ENCODE data around the gene AADACL2.

AADACL2 gene

GRCh38 chr3:151721294-151721693 is 12.4 kb upstream of the AADACL2 start:
- TF ChIP-seq FOXP2 (optimal IDR thresholded peaks at IDR 0.05; ENCODE audit: borderline replicate concordance, extremely low read depth, extremely low read length, insufficient read depth) (no peak), TAF1 (IDR thresholded peaks at IDR 0.05; ENCODE audit: borderline replicate concordance, insufficient read depth, low read length) (no peak), POLR2AphosphoS5 (IDR thresholded peaks at IDR 0.05; ENCODE audit: low read depth, low read length) (no peak), REST (IDR thresholded peaks at IDR 0.05; ENCODE audit: insufficient read depth in 1 of 2, low read depth in 2 of 2, low read length in 2 of 2) (no peak), SIN3A (IDR thresholded peaks at IDR 0.05; ENCODE audit: borderline replicate concordance, insufficient read depth, low read length) (no peak)

GRCh38 chr3:151722856-151723255 is 10.9 kb upstream of the AADACL2 start:
- no peak for TF ChIP-seq FOXP2 (optimal IDR thresholded peaks at IDR 0.05; ENCODE audit: borderline replicate concordance, extremely low read depth, extremely low read length, insufficient read depth)

GRCh38 chr3:151724576-151725562 is 8.9 kb upstream of the AADACL2 start:
- TF ChIP-seq FOXP2 (optimal IDR thresholded peaks at IDR 0.05; ENCODE audit: borderline replicate concordance, extremely low read depth, extremely low read length, insufficient read depth) = no peak

- TF ChIP-seq REST (IDR thresholded peaks at IDR 0.05; ENCODE audit: insufficient read depth in 1 of 2, low read depth in 2 of 2, low read length in 2 of 2) = no peak
- TF ChIP-seq TAF1 (IDR thresholded peaks at IDR 0.05; ENCODE audit: borderline replicate concordance, insufficient read depth, low read length) = no peak
- TF ChIP-seq POLR2AphosphoS5 (IDR thresholded peaks at IDR 0.05; ENCODE audit: low read depth, low read length) = no peak
- no peak for TF ChIP-seq FOXP2 (optimal IDR thresholded peaks at IDR 0.05; ENCODE audit: borderline replicate concordance, extremely low read depth, extremely low read length, insufficient read depth)
- no peak for TF ChIP-seq SIN3A (IDR thresholded peaks at IDR 0.05; ENCODE audit: borderline replicate concordance, insufficient read depth, low read length)
These were observed 7.7 kb upstream of the AADACL2 start for GRCh38 chr3:151726016-151726415.

- TF ChIP-seq TAF1 (IDR thresholded peaks at IDR 0.05; ENCODE audit: borderline replicate concordance, insufficient read depth, low read length) (no peak), REST (IDR thresholded peaks at IDR 0.05; ENCODE audit: insufficient read depth in 1 of 2, low read depth in 2 of 2, low read length in 2 of 2) (no peak), FOXP2 (optimal IDR thresholded peaks at IDR 0.05; ENCODE audit: borderline replicate concordance, extremely low read depth, extremely low read length, insufficient read depth) (no peak), POLR2AphosphoS5 (IDR thresholded peaks at IDR 0.05; ENCODE audit: low read depth, low read length) (no peak), SIN3A (IDR thresholded peaks at IDR 0.05; ENCODE audit: borderline replicate concordance, insufficient read depth, low read length) (no peak)
These were observed 866 bp upstream of the AADACL2 start for GRCh38 chr3:151732861-151733260.

GRCh38 chr3:151740581-151740980 is 6.9 kb downstream of the AADACL2 start:
- no peak for TF ChIP-seq FOXP2 (optimal IDR thresholded peaks at IDR 0.05; ENCODE audit: borderline replicate concordance, extremely low read depth, extremely low read length, insufficient read depth)
- TF ChIP-seq POLR2AphosphoS5 (IDR thresholded peaks at IDR 0.05; ENCODE audit: low read depth, low read length) = no peak
- no peak for TF ChIP-seq TAF1 (IDR thresholded peaks at IDR 0.05; ENCODE audit: borderline replicate concordance, insufficient read depth, low read length)
- no peak for TF ChIP-seq SIN3A (IDR thresholded peaks at IDR 0.05; ENCODE audit: borderline replicate concordance, insufficient read depth, low read length)
- no peak for TF ChIP-seq REST (IDR thresholded peaks at IDR 0.05; ENCODE audit: insufficient read depth in 1 of 2, low read depth in 2 of 2, low read length in 2 of 2)

All from PFSK-1 (cell line).